Peyer's patch (tissue), 4 donors: ENCODE results near the gene UNC93B1. TPM values are rescaled to one million over a fixed set of nuclear protein-coding genes. Genes with fewer than 3 reads are reported as not detected.

Source experiments
- DNase-seq, 3 donors: peaks; one replicate each; pipeline ENCODE4 v3.0.0-alpha.2; 2017 to 2019
- H3K27ac ChIP-seq, 4 donors: fragments of 200-600 bp; sonication (generic); one replicate each; pipeline ENCODE4 v1.5.1; 2016 to 2019
- H3K27me3 ChIP-seq, 2 donors: fragments of 200-600 bp; sonication (generic); one replicate each; pipeline ENCODE4 v1.5.1; 2019
- H3K36me3 ChIP-seq, 3 donors: fragments of 200-600 bp; sonication (generic); one replicate each; pipeline ENCODE4 v1.5.1; 2016 to 2019
- H3K4me1 ChIP-seq, 4 donors: fragments of 200-600 bp; sonication (generic); one replicate each; pipeline ENCODE4 v1.5.1; 2016 to 2019
- H3K4me3 ChIP-seq, 4 donors: fragments of 200-600 bp; sonication (generic); 1 replicate in 3 of 4; 2 replicates in 1 of 4; pipeline ENCODE4 v1.5.1; 2016 to 2019; ENCODE audit warnings: mild to moderate bottlenecking in 1 of 4
- H3K9me3 ChIP-seq, 4 donors: fragments of 200-600 bp; sonication (generic); one replicate each; pipeline ENCODE4 v1.5.1; 2016 to 2019; ENCODE audit warnings: mild to moderate bottlenecking in 1 of 4
- POLR2A ChIP-seq, 2 donors: fragments of 450-650 bp; IDR thresholded peaks; one replicate each; pipeline ENCODE4 v1.5.1; 2017; ENCODE audit warnings: antibody characterized with exemption in 2 of 2, mild to moderate bottlenecking in 2 of 2, moderate library complexity in 2 of 2
- total RNA-seq, 4 donors: library from RNA; depleted of rRNA; stranded (reverse); fragments of >200 nt; gene quantifications; one replicate each; pipeline ENCODE4 v1.1.0, GENCODE V29; 2016
- TF ChIP-seq, protein P1 (sequence below), 6 experiments: fragments of 450-650 bp in 4 of 6; fragments of 200-600 bp in 2 of 6; sonication (generic) in 1 of 6; IDR thresholded peaks; one replicate each; pipeline ENCODE4 v1.5.1; 2017 to 2019; ENCODE audit warnings: antibody characterized with exemption in 6 of 6, mild to moderate bottlenecking in 3 of 6, moderate library complexity in 1 of 6

UNC93B1 gene
- total RNA-seq, 4 donors from 2014 or later = 68.7 to 154 (median 91.6) TPM

GRCh38 chr11:68018730-68019190 is 14.9 kb upstream of the UNC93B1 start:
- peaks cover 0 to 7% (median 0%) of the 10 kb centered on the region in 3 donors for H3K36me3 ChIP-seq
- TF ChIP-seq POLR2A (IDR thresholded peaks at IDR 0.05) = no peak
- TF ChIP-seq, protein P1, sequence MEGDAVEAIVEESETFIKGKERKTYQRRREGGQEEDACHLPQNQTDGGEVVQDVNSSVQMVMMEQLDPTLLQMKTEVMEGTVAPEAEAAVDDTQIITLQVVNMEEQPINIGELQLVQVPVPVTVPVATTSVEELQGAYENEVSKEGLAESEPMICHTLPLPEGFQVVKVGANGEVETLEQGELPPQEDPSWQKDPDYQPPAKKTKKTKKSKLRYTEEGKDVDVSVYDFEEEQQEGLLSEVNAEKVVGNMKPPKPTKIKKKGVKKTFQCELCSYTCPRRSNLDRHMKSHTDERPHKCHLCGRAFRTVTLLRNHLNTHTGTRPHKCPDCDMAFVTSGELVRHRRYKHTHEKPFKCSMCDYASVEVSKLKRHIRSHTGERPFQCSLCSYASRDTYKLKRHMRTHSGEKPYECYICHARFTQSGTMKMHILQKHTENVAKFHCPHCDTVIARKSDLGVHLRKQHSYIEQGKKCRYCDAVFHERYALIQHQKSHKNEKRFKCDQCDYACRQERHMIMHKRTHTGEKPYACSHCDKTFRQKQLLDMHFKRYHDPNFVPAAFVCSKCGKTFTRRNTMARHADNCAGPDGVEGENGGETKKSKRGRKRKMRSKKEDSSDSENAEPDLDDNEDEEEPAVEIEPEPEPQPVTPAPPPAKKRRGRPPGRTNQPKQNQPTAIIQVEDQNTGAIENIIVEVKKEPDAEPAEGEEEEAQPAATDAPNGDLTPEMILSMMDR (IDR thresholded peaks at IDR 0.05) = no peak
- H3K4me1 ChIP-seq = peaks cover 0 to 23% (median 1%) of the 10 kb centered on the region in 4 donors

GRCh38 chr11:68017980-68018729 is 14.3 kb upstream of the UNC93B1 start:
- no peak for DNase-seq
- TF ChIP-seq, protein P1 (IDR thresholded peaks at IDR 0.05) = no peak
- TF ChIP-seq POLR2A (IDR thresholded peaks at IDR 0.05) = no peak
- Histone ChIP-seq H3K9me3 (no peaks in the 10 kb centered on the region), H3K4me1 (peaks cover 0 to 27% (median 1%) of the 10 kb centered on the region in 4 donors), H3K27ac (no peak overlapping the region), H3K27me3 (no peaks in the 10 kb centered on the region), H3K4me3 (no peak overlapping the region), H3K36me3 (peaks cover 0 to 7% (median 0%) of the 10 kb centered on the region in 3 donors)

More at GRCh38 chr11:68018730-68019190, 14.9 kb upstream of the UNC93B1 start:
- H3K27ac ChIP-seq = no peak overlapping the region
- H3K27me3 ChIP-seq = no peaks in the 10 kb centered on the region
- no peak overlapping the region for H3K4me3 ChIP-seq
- H3K9me3 ChIP-seq = no peaks in the 10 kb centered on the region
- no peak for DNase-seq

GRCh38 chr11:68016904-68017817 is 13.3 kb upstream of the UNC93B1 start:
- peak overlapping the region in 1 of 4 donors; percentile 9 for H3K27ac ChIP-seq
- no peak for DNase-seq
- H3K27me3 ChIP-seq = no peaks in the 10 kb centered on the region
- no peaks in the 10 kb centered on the region for H3K9me3 ChIP-seq
- no peak for TF ChIP-seq POLR2A (IDR thresholded peaks at IDR 0.05)
- TF ChIP-seq, protein P1 (IDR thresholded peaks at IDR 0.05) = no peak
- H3K4me1 ChIP-seq = peaks cover 0 to 29% (median 1%) of the 10 kb centered on the region in 4 donors
- H3K4me3 ChIP-seq = no peak overlapping the region
- peaks cover 0 to under 1% (median 0%) of the 10 kb centered on the region in 3 donors for H3K36me3 ChIP-seq

DNA sequence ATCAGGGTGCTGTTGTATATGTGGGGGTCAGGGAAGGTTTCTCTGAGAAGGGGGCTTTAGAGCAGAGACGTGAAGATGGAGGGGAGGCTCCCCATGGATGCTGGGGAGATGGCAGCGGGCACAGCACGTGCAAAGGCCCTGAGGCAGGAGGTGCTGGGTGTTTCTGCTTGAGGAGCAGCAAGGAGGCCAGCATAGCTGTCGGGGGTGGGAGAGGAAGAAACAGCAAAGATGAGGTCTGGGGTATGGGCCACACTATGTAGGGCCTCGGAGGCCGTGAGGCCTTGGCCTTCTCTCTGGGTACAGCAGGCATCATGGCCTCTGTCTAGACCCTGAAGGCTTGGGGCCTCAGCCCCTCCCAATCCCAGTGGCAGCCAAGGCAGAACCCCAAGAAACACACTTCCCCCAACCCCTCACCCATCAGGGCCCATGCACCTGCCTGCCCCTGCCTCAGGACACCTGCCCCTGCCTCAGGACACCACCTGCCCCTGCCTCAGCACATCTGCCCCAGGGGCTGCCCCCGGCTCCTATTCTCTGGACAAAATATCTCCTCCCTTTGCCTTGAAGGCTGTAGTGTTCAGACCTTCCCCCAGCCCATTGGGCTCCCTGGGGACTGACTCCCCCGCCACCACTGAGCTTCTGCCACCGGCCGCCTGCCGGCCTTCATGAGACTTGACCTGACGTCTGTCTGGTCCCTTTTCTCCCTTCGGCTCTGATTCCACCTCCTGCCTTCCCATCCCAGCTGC is 12.4 kb upstream of the UNC93B1 start:
- Histone ChIP-seq H3K4me1 (peaks cover 0 to 37% (median 1%) of the 10 kb centered on the region in 4 donors), H3K27ac (peak overlapping the region in 1 of 4 donors; percentile 9)
- TF ChIP-seq POLR2A (IDR thresholded peaks at IDR 0.05) = no peak
- TF ChIP-seq, protein P1 (IDR thresholded peaks at IDR 0.05) = no peak

GRCh38 chr11:68015467-68015866 is 11.6 kb upstream of the UNC93B1 start:
- H3K27me3 ChIP-seq = no peaks in the 10 kb centered on the region
- H3K9me3 ChIP-seq = no peaks in the 10 kb centered on the region
- TF ChIP-seq, protein P1 (IDR thresholded peaks at IDR 0.05) = no peak
- no peak for TF ChIP-seq POLR2A (IDR thresholded peaks at IDR 0.05)
- no peak for DNase-seq
- no peak overlapping the region for H3K27ac ChIP-seq
- peaks cover 0 to 46% (median 3%) of the 10 kb centered on the region in 4 donors for H3K4me1 ChIP-seq
- H3K36me3 ChIP-seq = no peaks in the 10 kb centered on the region
- no peak overlapping the region for H3K4me3 ChIP-seq

More for the DNA sequence above, 12.4 kb upstream of the UNC93B1 start:
- Histone ChIP-seq H3K36me3 (no peaks in the 10 kb centered on the region), H3K9me3 (no peaks in the 10 kb centered on the region), H3K4me3 (no peak overlapping the region), H3K27me3 (no peaks in the 10 kb centered on the region)
- DNase-seq = no peak
